ENCODE data around the gene CFAP97. TPM values are rescaled to one million over a fixed set of nuclear protein-coding genes. Genes with fewer than 3 reads are reported as not detected.

Gene CFAP97
- total RNA-seq, 1 experiment from 2014 or later, result 12.4 TPM

DNA sequence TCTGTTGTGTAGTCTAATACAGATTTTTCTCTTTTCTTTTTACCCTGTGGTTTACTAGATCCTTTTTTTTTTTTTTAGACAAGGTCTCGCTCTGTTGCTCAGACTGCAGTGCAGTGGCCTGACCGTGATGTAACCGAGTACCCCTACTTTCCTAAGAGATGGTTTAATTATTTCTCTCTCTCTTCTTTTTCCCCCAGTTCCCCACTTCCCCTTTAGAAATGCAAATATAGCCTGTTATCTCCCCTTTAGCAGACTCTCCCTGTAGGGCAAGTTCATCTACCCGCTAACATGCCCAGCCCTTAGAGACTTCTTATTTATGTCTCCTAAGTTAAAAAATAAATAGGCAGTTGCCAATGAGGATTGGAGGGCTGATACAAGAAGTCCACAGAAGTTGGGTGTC is 10.1 kb upstream of the CFAP97 start:
- ATAC-seq, result no peak
- H3K27me3 ChIP-seq (ENCODE audit: low read length), result no peaks in the 10 kb centered on the region
- no peaks in the 10 kb centered on the region for H3K36me3 ChIP-seq (ENCODE audit: low read depth, low read length)
- no peaks in the 10 kb centered on the region for H4K20me1 ChIP-seq (ENCODE audit: low read length)
- ChIA-PET CTCF (no interaction called here), POLR2A (ENCODE audit: unreplicated experiment) (no interaction called here)
- intact Hi-C loops (cut with micrococcal nuclease), result loop anchor here (5.0 kb wide), 1 partner anchor 63 kb away; no protein-coding TSS in a partner anchor
- TF ChIP-seq, protein P1, sequence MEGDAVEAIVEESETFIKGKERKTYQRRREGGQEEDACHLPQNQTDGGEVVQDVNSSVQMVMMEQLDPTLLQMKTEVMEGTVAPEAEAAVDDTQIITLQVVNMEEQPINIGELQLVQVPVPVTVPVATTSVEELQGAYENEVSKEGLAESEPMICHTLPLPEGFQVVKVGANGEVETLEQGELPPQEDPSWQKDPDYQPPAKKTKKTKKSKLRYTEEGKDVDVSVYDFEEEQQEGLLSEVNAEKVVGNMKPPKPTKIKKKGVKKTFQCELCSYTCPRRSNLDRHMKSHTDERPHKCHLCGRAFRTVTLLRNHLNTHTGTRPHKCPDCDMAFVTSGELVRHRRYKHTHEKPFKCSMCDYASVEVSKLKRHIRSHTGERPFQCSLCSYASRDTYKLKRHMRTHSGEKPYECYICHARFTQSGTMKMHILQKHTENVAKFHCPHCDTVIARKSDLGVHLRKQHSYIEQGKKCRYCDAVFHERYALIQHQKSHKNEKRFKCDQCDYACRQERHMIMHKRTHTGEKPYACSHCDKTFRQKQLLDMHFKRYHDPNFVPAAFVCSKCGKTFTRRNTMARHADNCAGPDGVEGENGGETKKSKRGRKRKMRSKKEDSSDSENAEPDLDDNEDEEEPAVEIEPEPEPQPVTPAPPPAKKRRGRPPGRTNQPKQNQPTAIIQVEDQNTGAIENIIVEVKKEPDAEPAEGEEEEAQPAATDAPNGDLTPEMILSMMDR (conservative IDR thresholded peaks at IDR 0.05; ENCODE audit: low read depth, low read length), result no peak
- no peak for TF ChIP-seq EZH2 (IDR thresholded peaks at IDR 0.05; ENCODE audit: low read length, unreplicated experiment)
- no peak for TF ChIP-seq EZH2phosphoT487 (IDR thresholded peaks at IDR 0.05; ENCODE audit: borderline replicate concordance, low read length)
- no peaks in the 10 kb centered on the region for H3F3A ChIP-seq (ENCODE audit: low read length, unreplicated experiment)
- H3K4me3 ChIP-seq (ENCODE audit: low read length), result no peak overlapping the region
- no peak for DNase-seq
- no peaks in the 10 kb centered on the region for H3K9me3 ChIP-seq (ENCODE audit: low read length)
- H3K79me2 ChIP-seq (ENCODE audit: low read length), result peaks cover 52% of the 10 kb centered on the region
- H3K27ac ChIP-seq (ENCODE audit: low read length), result no peak overlapping the region
- H3K4me1 ChIP-seq (ENCODE audit: insufficient read depth, low read length), result peaks cover 10% of the 10 kb centered on the region
- no peak overlapping the region for H3K4me2 ChIP-seq (ENCODE audit: low read length)
- no peaks in the 10 kb centered on the region for H3K9me2 ChIP-seq (replicated peaks; ENCODE audit: low read length)
- H2AFZ ChIP-seq (ENCODE audit: low read length), result no peak overlapping the region
- BruUV-seq (replicated peaks), result no TSS peak
- H3K9ac ChIP-seq (ENCODE audit: low read length), result no peak overlapping the region

DNA sequence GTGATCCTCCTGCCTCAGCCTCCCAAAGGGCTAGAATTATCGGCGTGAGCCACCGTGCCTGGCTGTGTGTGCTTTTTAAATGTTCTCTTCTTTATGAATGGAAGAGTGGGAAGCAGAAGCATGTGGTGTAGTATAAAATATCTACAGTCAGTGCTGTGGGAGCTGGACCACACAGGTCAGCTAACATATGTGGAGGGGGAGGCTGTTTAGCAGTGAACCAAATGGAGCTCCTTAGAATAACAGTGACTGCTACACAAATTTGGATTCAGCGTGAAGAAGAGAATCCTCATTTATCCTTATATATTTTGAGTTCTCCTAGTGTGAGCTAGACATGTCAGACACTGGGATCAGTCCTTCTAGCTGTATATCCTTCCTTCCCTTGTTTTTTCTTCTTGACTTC is 8.8 kb upstream of the CFAP97 start:
- ATAC-seq, result no peak
- H4K20me1 ChIP-seq (ENCODE audit: low read length), result no peaks in the 10 kb centered on the region
- H3F3A ChIP-seq (ENCODE audit: low read length, unreplicated experiment), result no peaks in the 10 kb centered on the region
- no peak overlapping the region for H3K4me2 ChIP-seq (ENCODE audit: low read length)
- CTCF ChIA-PET, result no interaction called here
- no peak overlapping the region for H3K27ac ChIP-seq (ENCODE audit: low read length)
- TF ChIP-seq EZH2 (IDR thresholded peaks at IDR 0.05; ENCODE audit: low read length, unreplicated experiment) (no peak), EZH2phosphoT487 (IDR thresholded peaks at IDR 0.05; ENCODE audit: borderline replicate concordance, low read length) (no peak)
- TF ChIP-seq, protein P1 (conservative IDR thresholded peaks at IDR 0.05; ENCODE audit: low read depth, low read length), result no peak
- H3K27me3 ChIP-seq (ENCODE audit: low read length), result no peaks in the 10 kb centered on the region
- intact Hi-C loops (cut with micrococcal nuclease), result loop anchor here (5.0 kb wide), 1 partner anchor 65 kb away; no protein-coding TSS in a partner anchor
- H3K4me3 ChIP-seq (ENCODE audit: low read length), result no peak overlapping the region
- BruUV-seq (replicated peaks), result no TSS peak
- DNase-seq, result no peak
- H3K9me3 ChIP-seq (ENCODE audit: low read length), result no peaks in the 10 kb centered on the region
- H3K4me1 ChIP-seq (ENCODE audit: insufficient read depth, low read length), result peaks cover 13% of the 10 kb centered on the region
- H3K36me3 ChIP-seq (ENCODE audit: low read depth, low read length), result no peaks in the 10 kb centered on the region
- peaks cover 51% of the 10 kb centered on the region for H3K79me2 ChIP-seq (ENCODE audit: low read length)
- no peak overlapping the region for H3K9ac ChIP-seq (ENCODE audit: low read length)
- H3K9me2 ChIP-seq (replicated peaks; ENCODE audit: low read length), result no peaks in the 10 kb centered on the region
- POLR2A ChIA-PET (ENCODE audit: unreplicated experiment), result no interaction called here
- no peak overlapping the region for H2AFZ ChIP-seq (ENCODE audit: low read length)

DNA sequence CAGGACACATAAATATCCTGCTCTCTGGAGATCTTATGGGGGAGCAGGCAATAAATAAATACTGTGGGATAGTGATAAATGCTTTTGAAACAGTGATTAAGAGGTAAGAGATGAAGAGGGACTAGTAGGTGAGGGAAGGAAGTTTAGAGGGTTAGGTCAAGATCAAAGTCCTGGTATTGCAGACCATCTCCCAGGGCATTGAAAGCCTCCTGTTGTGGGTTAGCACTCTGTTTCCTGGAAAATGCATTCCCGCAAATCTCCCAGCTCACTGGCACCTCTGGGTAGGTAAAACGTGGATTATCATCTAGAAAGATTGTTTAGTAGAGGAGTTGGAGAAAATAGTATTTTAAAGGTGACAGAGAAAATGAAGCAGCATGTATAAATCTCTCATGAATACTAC is 7.8 kb upstream of the CFAP97 start:
- no peak for ATAC-seq
- peak overlapping the region; percentile 95 for H3K4me3 ChIP-seq (ENCODE audit: low read length)
- ChIA-PET POLR2A (ENCODE audit: unreplicated experiment) (no interaction called here), CTCF (no interaction called here)
- TF ChIP-seq, protein P1 (conservative IDR thresholded peaks at IDR 0.05; ENCODE audit: low read depth, low read length), result no peak
- TF ChIP-seq EZH2phosphoT487 (IDR thresholded peaks at IDR 0.05; ENCODE audit: borderline replicate concordance, low read length) (no peak), EZH2 (IDR thresholded peaks at IDR 0.05; ENCODE audit: low read length, unreplicated experiment) (no peak)
- H3K36me3 ChIP-seq (ENCODE audit: low read depth, low read length), result no peaks in the 10 kb centered on the region
- DNase-seq, result no peak
- peak overlapping the region; percentile 63; the same call in 1 of the 2 replicates for H2AFZ ChIP-seq (ENCODE audit: low read length)
- H3K27ac ChIP-seq (ENCODE audit: low read length), result no peak overlapping the region
- no peaks in the 10 kb centered on the region for H3K9me3 ChIP-seq (ENCODE audit: low read length)
- intact Hi-C loops (cut with micrococcal nuclease), result loop anchor here (5.0 kb wide), 1 partner anchor 66 kb away; no protein-coding TSS in a partner anchor
- H4K20me1 ChIP-seq (ENCODE audit: low read length), result no peaks in the 10 kb centered on the region
- peak overlapping the region; percentile 46; the same call in 1 of the 2 replicates for H3K9ac ChIP-seq (ENCODE audit: low read length)
- peak overlapping the region; percentile 77 for H3K4me2 ChIP-seq (ENCODE audit: low read length)
- H3K27me3 ChIP-seq (ENCODE audit: low read length), result no peaks in the 10 kb centered on the region
- no peaks in the 10 kb centered on the region for H3F3A ChIP-seq (ENCODE audit: low read length, unreplicated experiment)
- no peaks in the 10 kb centered on the region for H3K9me2 ChIP-seq (replicated peaks; ENCODE audit: low read length)
- BruUV-seq (replicated peaks), result no TSS peak
- peaks cover 13% of the 10 kb centered on the region for H3K4me1 ChIP-seq (ENCODE audit: insufficient read depth, low read length)
- H3K79me2 ChIP-seq (ENCODE audit: low read length), result peaks cover 47% of the 10 kb centered on the region

All from PC-3 (cell line).